HEK293T (cell line): ENCODE results near the gene AOPEP.

ENCODE experiments used
- BHLHE40 ChIP-seq: fragments of 450-650 bp; IDR thresholded peaks from 2 replicates; pipeline ENCODE4 v1.6.1; 2016; ENCODE audit warnings: mild to moderate bottlenecking, moderate library complexity, borderline replicate concordance
- CTBP1 ChIP-seq: fragments of 450-650 bp; IDR thresholded peaks from 2 replicates; pipeline ENCODE4 v1.6.1; 2016; ENCODE audit warnings: borderline replicate concordance
- FOXA1 ChIP-seq: fragments of 450-650 bp; IDR thresholded peaks from 2 replicates; pipeline ENCODE4 v1.6.1; 2016; ENCODE audit warnings: mild to moderate bottlenecking
- FOXM1 ChIP-seq: fragments of 450-650 bp; IDR thresholded peaks from 2 replicates; pipeline ENCODE4 v1.6.1; 2017; ENCODE audit warnings: mild to moderate bottlenecking, borderline replicate concordance
- PKNOX1 ChIP-seq: fragments of 450-650 bp; IDR thresholded peaks from 2 replicates; pipeline ENCODE4 v1.6.1; 2016
- SP1 ChIP-seq: fragments of 450-650 bp; IDR thresholded peaks from 2 replicates; pipeline ENCODE4 v1.6.1; 2017

- TF ChIP-seq CTBP1 (no peak), FOXM1 (no peak), SP1 (no peak), PKNOX1 (no peak), BHLHE40 (no peak), FOXA1 (no peak)
Observed at GRCh38 chr9:94865582-94866452, 139.3 kb downstream of the AOPEP start.
